Glutamatergic neuron (in vitro differentiated cells): Measurements from ENCODE around the gene PECR. TPM values are rescaled to one million over a fixed set of nuclear protein-coding genes. Genes with fewer than 3 reads are reported as not detected.

Experiments
- DNase-seq: peaks from one replicate; pipeline ENCODE4 v3.0.0; 2022
- H3K27ac Mint-ChIP-seq: one replicate; pipeline ENCODE4 v1.8.0; 2020; ENCODE audit warnings: mild to moderate bottlenecking, mixed read lengths, inconsistent platforms; ENCODE audit not compliant: unreplicated experiment
- H3K27me3 Mint-ChIP-seq: one replicate; pipeline ENCODE4 v1.8.0; 2020; ENCODE audit warnings: mild to moderate bottlenecking, moderate library complexity, mixed read lengths, inconsistent platforms; ENCODE audit not compliant: unreplicated experiment
- H3K36me3 Mint-ChIP-seq: one replicate; pipeline ENCODE4 v1.8.0; 2020; ENCODE audit warnings: mild to moderate bottlenecking, mixed read lengths, inconsistent platforms; ENCODE audit not compliant: unreplicated experiment
- H3K4me1 Mint-ChIP-seq: one replicate; pipeline ENCODE4 v1.8.0; 2020; ENCODE audit warnings: mild to moderate bottlenecking, low read depth, mixed read lengths, inconsistent platforms; ENCODE audit not compliant: unreplicated experiment
- H3K4me3 Mint-ChIP-seq: one replicate; pipeline ENCODE4 v1.8.0; 2020; ENCODE audit warnings: mild to moderate bottlenecking, mixed read lengths, inconsistent platforms; ENCODE audit not compliant: unreplicated experiment
- H3K9me3 Mint-ChIP-seq: one replicate; pipeline ENCODE4 v1.8.0; 2020; ENCODE audit warnings: mild to moderate bottlenecking, moderate library complexity, mixed read lengths, inconsistent platforms; ENCODE audit not compliant: unreplicated experiment
- CTCF ChIP-seq: fragments of 200-600 bp; sonication (generic); IDR thresholded peaks from one replicate; pipeline ENCODE4 v1.5.0; 2021; ENCODE audit not compliant: partially characterized antibody, unreplicated experiment
- long read RNA-seq: library from polyadenylated mRNA; unstranded; transcript quantifications from one replicate; pipeline ENCODE4 v2.0.0, GENCODE V29; 2020; ENCODE audit not compliant: unreplicated experiment
- total RNA-seq: library from RNA; stranded (reverse); fragmentation: NEBNext Ultra II Directional; extraction: Animal tissue kit (Norgen Biotek cat#: 25700); gene quantifications from one replicate; pipeline ENCODE4 v1.2.1, GENCODE V29; 2021; ENCODE audit not compliant: unreplicated experiment

Gene PECR
- 33.0 TPM for total RNA-seq
- long read RNA-seq, partial matches to known transcripts: 0 of 8 reads
- long read RNA-seq, other reads (novel, unspliced or antisense): 4 of 8 reads

DNA sequence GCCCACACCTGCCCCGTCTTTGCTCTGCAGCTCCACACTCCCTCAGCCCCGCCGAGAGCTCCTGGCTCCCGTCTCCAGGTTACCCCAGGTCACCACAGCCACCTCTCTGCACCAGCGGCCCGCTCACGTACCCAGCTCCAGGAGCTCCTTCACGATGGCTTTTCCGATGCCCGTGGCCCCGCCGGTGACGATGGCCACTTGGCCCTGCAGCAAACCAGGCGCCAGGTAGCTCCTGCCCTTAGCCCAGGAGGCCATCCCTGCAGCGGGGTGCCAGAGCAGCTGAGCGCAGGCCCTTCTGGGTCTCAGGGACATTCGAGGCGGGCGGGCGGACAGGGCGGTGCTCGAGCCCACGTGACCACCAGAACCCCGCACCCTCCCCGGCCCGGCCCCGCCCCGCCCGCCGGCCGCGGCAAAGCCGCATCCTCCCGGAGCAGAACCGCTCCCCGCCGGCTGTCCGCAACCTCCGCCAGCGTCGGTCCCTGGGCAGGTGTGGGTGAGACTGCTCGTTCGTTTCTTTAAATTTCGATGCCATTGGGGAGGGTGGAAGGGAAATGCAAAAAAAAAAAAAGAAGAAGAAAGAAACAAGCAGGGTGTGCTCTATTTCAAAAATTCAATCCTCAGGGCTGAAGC lies at the start of gene PECR, which contains the start of gene TMEM169:
Gene PECR, minus strand, starts transcription at position 323 of the 630 bp plus-strand sequence. Its CDS starts 68 bp downstream, at position 255.
Gene TMEM169, plus strand, starts transcription at position 433 of the 630 bp plus-strand sequence. CDS start 14,045 bp downstream, outside the sequence.
- Mint-ChIP-seq H3K4me3 (peak within 1 kb of the TSS; percentile 93), H3K27me3 (peaks cover 21% of the 10 kb centered on the region)

GRCh38 chr2:216130346-216130971 lies 48.9 kb upstream of the PECR start:
- Mint-ChIP-seq H3K27me3 (no peaks in the 10 kb centered on the region), H3K9me3 (peaks cover 8% of the 10 kb centered on the region), H3K4me1 (peaks cover 20% of the 10 kb centered on the region), H3K27ac (peak overlapping the region; percentile 75), H3K4me3 (peak overlapping the region; percentile 31), H3K36me3 (peaks cover 4% of the 10 kb centered on the region)
- no peak for DNase-seq
- TF ChIP-seq CTCF: no peak

More for the DNA sequence above, at the start of gene PECR, which contains the start of gene TMEM169:
- TF ChIP-seq CTCF: no peak
- peak; percentile 91 for DNase-seq
- Mint-ChIP-seq H3K27ac (peak within 1 kb of the TSS; percentile 100), H3K9me3 (peaks cover 29% of the 10 kb centered on the region), H3K4me1 (peaks cover 24% of the 10 kb centered on the region), H3K36me3 (peaks cover 2% of the 10 kb centered on the region)

DNA sequence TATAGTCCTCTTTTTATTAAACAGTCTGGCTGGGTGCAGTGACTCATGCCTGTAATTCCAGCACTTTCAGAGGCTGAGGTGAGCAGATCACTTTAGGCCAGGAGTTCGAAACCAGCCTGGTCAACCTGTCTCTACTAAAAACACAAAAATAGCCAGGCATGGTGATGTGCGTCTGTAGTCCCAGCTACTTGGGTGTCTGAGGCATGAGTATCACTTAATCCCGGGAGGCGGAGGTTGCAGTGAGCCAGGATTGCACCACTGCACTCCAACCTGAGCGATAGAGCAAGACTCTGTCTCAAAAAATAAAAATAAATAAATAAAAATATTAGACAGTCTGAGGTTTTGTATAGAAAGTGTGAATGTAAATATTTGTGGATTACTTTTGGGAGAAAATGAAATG lies 45.3 kb upstream of the PECR start:
- H3K27me3 Mint-ChIP-seq: no peaks in the 10 kb centered on the region
- peaks cover 3% of the 10 kb centered on the region for H3K9me3 Mint-ChIP-seq
- DNase-seq: no peak
- no peak overlapping the region for H3K4me3 Mint-ChIP-seq
- no peaks in the 10 kb centered on the region for H3K36me3 Mint-ChIP-seq
- TF ChIP-seq CTCF: no peak
- H3K4me1 Mint-ChIP-seq: peaks cover 17% of the 10 kb centered on the region
- no peak overlapping the region for H3K27ac Mint-ChIP-seq

DNA sequence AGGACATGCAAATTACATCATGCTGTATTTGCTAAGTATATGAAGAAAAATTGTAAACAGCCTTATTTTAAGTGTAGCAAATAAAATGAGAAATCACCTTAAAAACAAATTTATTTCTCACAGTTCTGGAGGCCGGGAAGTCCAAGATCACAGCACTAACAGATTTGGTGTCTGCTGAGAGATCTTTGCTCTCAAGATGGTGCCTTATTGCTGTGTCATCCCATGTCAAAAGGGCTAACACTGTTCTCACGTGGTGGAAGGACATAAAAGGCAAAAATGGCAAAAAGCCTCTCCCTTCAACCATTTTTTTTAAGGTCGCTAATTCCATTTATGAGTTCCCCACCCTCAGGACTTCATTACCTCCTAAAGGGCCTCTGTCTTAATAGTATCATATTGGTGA lies 39.6 kb upstream of the PECR start:
- TF ChIP-seq CTCF: no peak
- H3K9me3 Mint-ChIP-seq: peaks cover 4% of the 10 kb centered on the region
- DNase-seq: no peak
- H3K27me3 Mint-ChIP-seq: peaks cover 3% of the 10 kb centered on the region
- no peaks in the 10 kb centered on the region for H3K36me3 Mint-ChIP-seq
- H3K4me3 Mint-ChIP-seq: no peak overlapping the region
- H3K4me1 Mint-ChIP-seq: peaks cover 33% of the 10 kb centered on the region
- H3K27ac Mint-ChIP-seq: peak overlapping the region; percentile 13

- H3K4me3 Mint-ChIP-seq: peak overlapping the region; percentile 44
- no peaks in the 10 kb centered on the region for H3K36me3 Mint-ChIP-seq
- H3K27ac Mint-ChIP-seq: peak overlapping the region; percentile 43
- peaks cover 42% of the 10 kb centered on the region for H3K4me1 Mint-ChIP-seq
- no peak for TF ChIP-seq CTCF
- DNase-seq: no peak
- H3K9me3 Mint-ChIP-seq: peaks cover 9% of the 10 kb centered on the region
- peaks cover 7% of the 10 kb centered on the region for H3K27me3 Mint-ChIP-seq
Measured at GRCh38 chr2:216119986-216120385, 38.4 kb upstream of the PECR start.
